ENCODE data around the gene IPPK. TPM values are rescaled to one million over a fixed set of nuclear protein-coding genes. Genes with fewer than 3 reads are reported as not detected.

The IPPK gene
- total RNA-seq, 1 donor from 2014 or later = 8.7 TPM

- Mint-ChIP-seq H3K4me1 (ENCODE audit: low read depth) (peaks cover 2% of the 10 kb centered on the region), H3K4me3 (ENCODE audit: unreplicated experiment) (no peak overlapping the region), H3K27ac (ENCODE audit: unreplicated experiment) (peak overlapping the region; percentile 36), H3K9me3 (ENCODE audit: low read depth) (peaks cover 4% of the 10 kb centered on the region), H3K27me3 (ENCODE audit: low read depth) (no peaks in the 10 kb centered on the region), H3K36me3 (ENCODE audit: low read depth) (peaks cover 54% of the 10 kb centered on the region)
- TF ChIP-seq CTCF (IDR thresholded peaks at IDR 0.05) = no peak
- no peak for DNase-seq (ENCODE audit: low spot score)
These were observed 22.1 kb downstream of the IPPK start for GRCh38 chr9:92647671-92648473.

GRCh38 chr9:92645041-92645440, 24.9 kb downstream of the IPPK start:
- no peaks in the 10 kb centered on the region for H3K4me1 Mint-ChIP-seq (ENCODE audit: low read depth)
- H3K9me3 Mint-ChIP-seq (ENCODE audit: low read depth) = peaks cover 4% of the 10 kb centered on the region
- no peak overlapping the region for H3K4me3 Mint-ChIP-seq (ENCODE audit: unreplicated experiment)
- DNase-seq (ENCODE audit: low spot score) = no peak
- no peaks in the 10 kb centered on the region for H3K27me3 Mint-ChIP-seq (ENCODE audit: low read depth)
- H3K36me3 Mint-ChIP-seq (ENCODE audit: low read depth) = peaks cover 53% of the 10 kb centered on the region
- TF ChIP-seq CTCF (IDR thresholded peaks at IDR 0.05) = no peak
- peak overlapping the region; percentile 32 for H3K27ac Mint-ChIP-seq (ENCODE audit: unreplicated experiment)

GRCh38 chr9:92644278-92644677, 25.7 kb downstream of the IPPK start:
- Mint-ChIP-seq H3K27ac (ENCODE audit: unreplicated experiment) (no peak overlapping the region), H3K9me3 (ENCODE audit: low read depth) (peaks cover 4% of the 10 kb centered on the region), H3K27me3 (ENCODE audit: low read depth) (no peaks in the 10 kb centered on the region), H3K36me3 (ENCODE audit: low read depth) (peaks cover 53% of the 10 kb centered on the region), H3K4me1 (ENCODE audit: low read depth) (no peaks in the 10 kb centered on the region), H3K4me3 (ENCODE audit: unreplicated experiment) (no peak overlapping the region)
- no peak for TF ChIP-seq CTCF (IDR thresholded peaks at IDR 0.05)
- no peak for DNase-seq (ENCODE audit: low spot score)

GRCh38 chr9:92642564-92642963, 27.4 kb downstream of the IPPK start:
- no peak overlapping the region for H3K4me3 Mint-ChIP-seq (ENCODE audit: unreplicated experiment)
- peaks cover 49% of the 10 kb centered on the region for H3K36me3 Mint-ChIP-seq (ENCODE audit: low read depth)
- H3K27me3 Mint-ChIP-seq (ENCODE audit: low read depth) = no peaks in the 10 kb centered on the region
- H3K4me1 Mint-ChIP-seq (ENCODE audit: low read depth) = no peaks in the 10 kb centered on the region
- H3K27ac Mint-ChIP-seq (ENCODE audit: unreplicated experiment) = no peak overlapping the region
- no peak for DNase-seq (ENCODE audit: low spot score)
- peaks cover 4% of the 10 kb centered on the region for H3K9me3 Mint-ChIP-seq (ENCODE audit: low read depth)
- TF ChIP-seq CTCF (IDR thresholded peaks at IDR 0.05) = no peak

- peaks cover 45% of the 10 kb centered on the region for H3K36me3 Mint-ChIP-seq (ENCODE audit: low read depth)
- no peak for DNase-seq (ENCODE audit: low spot score)
- no peak overlapping the region for H3K27ac Mint-ChIP-seq (ENCODE audit: unreplicated experiment)
- no peak overlapping the region for H3K4me3 Mint-ChIP-seq (ENCODE audit: unreplicated experiment)
- H3K4me1 Mint-ChIP-seq (ENCODE audit: low read depth) = no peaks in the 10 kb centered on the region
- no peak for TF ChIP-seq CTCF (IDR thresholded peaks at IDR 0.05)
- peaks cover 4% of the 10 kb centered on the region for H3K9me3 Mint-ChIP-seq (ENCODE audit: low read depth)
- H3K27me3 Mint-ChIP-seq (ENCODE audit: low read depth) = no peaks in the 10 kb centered on the region
These were observed 27.9 kb downstream of the IPPK start for GRCh38 chr9:92642041-92642451.

Measured in chondrocyte (in vitro differentiated cells).